Retinal pigment epithelial cell (primary cell): Measurements from ENCODE around the gene GNL1.

Experiments used
- DNase-seq: peaks from one replicate; pipeline ENCODE4 v3.0.0-alpha.2; 2010; ENCODE audit warnings: low read depth
- H3K4me3 ChIP-seq: 2 replicates; pipeline ENCODE4 v1.5.1; 2011; ENCODE audit warnings: mild to moderate bottlenecking, low read length, control low read depth, moderate library complexity
- TF ChIP-seq, protein P1 (sequence below): conservative IDR thresholded peaks from 2 replicates; pipeline ENCODE4 v1.5.1; 2011; ENCODE audit warnings: low read depth, low read length, control low read depth, inconsistent platforms

GNL1 gene

DNA sequence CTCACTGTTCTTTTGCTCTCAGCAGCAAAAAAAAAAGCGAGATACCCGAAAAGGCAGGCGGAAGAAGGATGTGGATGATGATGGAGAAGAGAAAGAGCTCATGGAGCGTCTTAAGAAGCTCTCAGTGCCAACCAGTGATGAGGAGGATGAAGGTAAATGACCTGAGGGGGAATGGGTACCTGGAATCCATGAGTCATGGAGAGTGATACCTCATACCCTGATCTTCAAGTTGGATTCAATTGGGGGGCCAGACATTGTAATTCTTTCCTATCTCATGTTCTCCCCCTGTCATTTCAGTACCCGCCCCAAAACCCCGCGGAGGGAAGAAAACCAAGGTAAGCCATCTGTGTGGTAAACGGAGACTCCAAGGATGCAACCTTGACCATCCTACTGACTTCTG, 21.8 kb upstream of the GNL1 start:
- no peak for DNase-seq
- H3K4me3 ChIP-seq, result no peak overlapping the region
- TF ChIP-seq, protein P1, sequence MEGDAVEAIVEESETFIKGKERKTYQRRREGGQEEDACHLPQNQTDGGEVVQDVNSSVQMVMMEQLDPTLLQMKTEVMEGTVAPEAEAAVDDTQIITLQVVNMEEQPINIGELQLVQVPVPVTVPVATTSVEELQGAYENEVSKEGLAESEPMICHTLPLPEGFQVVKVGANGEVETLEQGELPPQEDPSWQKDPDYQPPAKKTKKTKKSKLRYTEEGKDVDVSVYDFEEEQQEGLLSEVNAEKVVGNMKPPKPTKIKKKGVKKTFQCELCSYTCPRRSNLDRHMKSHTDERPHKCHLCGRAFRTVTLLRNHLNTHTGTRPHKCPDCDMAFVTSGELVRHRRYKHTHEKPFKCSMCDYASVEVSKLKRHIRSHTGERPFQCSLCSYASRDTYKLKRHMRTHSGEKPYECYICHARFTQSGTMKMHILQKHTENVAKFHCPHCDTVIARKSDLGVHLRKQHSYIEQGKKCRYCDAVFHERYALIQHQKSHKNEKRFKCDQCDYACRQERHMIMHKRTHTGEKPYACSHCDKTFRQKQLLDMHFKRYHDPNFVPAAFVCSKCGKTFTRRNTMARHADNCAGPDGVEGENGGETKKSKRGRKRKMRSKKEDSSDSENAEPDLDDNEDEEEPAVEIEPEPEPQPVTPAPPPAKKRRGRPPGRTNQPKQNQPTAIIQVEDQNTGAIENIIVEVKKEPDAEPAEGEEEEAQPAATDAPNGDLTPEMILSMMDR, result no peak

GRCh38 chr6:30573113-30573512, 16.8 kb upstream of the GNL1 start:
- no peak overlapping the region for H3K4me3 ChIP-seq
- TF ChIP-seq, protein P1, result no peak
- DNase-seq, result no peak

DNA sequence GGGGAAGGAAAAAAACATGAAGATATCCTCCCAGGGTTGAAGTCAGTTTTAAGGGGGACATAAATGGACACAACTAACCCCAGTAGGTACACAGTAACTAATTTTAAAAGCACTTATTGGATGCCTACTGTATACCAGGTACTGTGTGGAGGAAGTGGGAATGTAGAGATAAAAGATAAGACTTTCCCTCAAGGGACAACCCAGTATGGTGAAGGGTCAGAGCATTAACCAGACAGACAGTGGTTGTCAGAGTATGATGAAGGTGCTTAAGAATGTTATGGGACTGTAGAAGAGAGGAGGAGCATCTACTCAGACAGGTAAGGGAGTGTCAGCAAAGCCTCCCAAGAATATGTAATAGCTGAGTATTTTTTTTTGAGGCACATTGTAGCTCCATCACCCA, 15.9 kb upstream of the GNL1 start:
- TF ChIP-seq, protein P1, result no peak
- H3K4me3 ChIP-seq, result peak overlapping the region; percentile 95

GRCh38 chr6:30571762-30572082, 15.4 kb upstream of the GNL1 start:
- peak overlapping the region; percentile 95 for H3K4me3 ChIP-seq
- TF ChIP-seq, protein P1, result no peak
- DNase-seq, result no peak

More for the DNA sequence above, 15.9 kb upstream of the GNL1 start:
- no peak for DNase-seq

DNA sequence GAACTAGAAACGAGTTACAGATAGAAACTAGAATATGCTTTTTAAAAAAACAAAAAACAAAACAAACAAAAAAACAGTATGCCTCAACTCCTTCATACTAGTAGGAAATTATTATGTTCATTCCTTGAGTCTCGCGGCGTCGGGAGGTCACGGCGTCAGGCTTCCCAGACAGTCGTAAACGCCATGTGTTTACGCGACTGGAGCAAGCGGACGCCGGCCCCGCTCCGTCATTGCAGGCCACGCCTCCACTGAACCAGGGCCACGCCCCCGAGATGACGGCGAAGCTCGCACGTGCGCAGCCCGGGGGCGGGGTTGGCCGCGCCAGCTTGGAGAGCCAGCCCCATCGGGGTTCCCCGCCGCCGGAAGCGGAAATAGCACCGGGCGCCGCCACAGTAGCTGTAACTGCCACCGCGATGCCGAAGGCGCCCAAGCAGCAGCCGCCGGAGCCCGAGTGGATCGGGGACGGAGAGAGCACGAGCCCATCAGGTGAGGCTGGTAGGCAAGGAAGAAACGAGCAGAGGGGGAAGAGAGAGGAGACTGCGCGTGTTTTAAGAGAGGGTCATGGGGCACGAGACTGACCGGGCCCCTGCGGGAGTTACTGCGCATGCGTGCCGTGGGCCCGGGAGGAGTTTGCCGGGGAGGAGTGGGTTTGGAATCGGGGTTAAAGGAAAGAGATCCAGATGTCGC, 14.9 kb upstream of the GNL1 start, which contains the start of gene ABCF1:
ABCF1 (plus strand) TSS at position 368 of the 687 bp plus-strand sequence; CDS start at position 414, 46 bp downstream.
- DNase-seq, result peak; percentile 85
- TF ChIP-seq, protein P1, result no peak

GRCh38 chr6:30570740-30571074, 14.4 kb upstream of the GNL1 start:
- TF ChIP-seq, protein P1, result no peak
- peak overlapping the region; percentile 95 for H3K4me3 ChIP-seq
- DNase-seq, result no peak

More for the DNA sequence above, 14.9 kb upstream of the GNL1 start, which contains the start of gene ABCF1:
- H3K4me3 ChIP-seq, result peak within 1 kb of the TSS; percentile 95

GRCh38 chr6:30570263-30570662, 14.0 kb upstream of the GNL1 start:
- TF ChIP-seq, protein P1, result no peak
- H3K4me3 ChIP-seq, result peak overlapping the region; percentile 95
- no peak for DNase-seq
